ENCODE results near the gene DMD.
"Not testable (repeated sequence)": the region's sequence is repeated elsewhere in the genome, so short reads cannot be mapped to it uniquely, and the experiment has no call there.

Gene DMD

DNA sequence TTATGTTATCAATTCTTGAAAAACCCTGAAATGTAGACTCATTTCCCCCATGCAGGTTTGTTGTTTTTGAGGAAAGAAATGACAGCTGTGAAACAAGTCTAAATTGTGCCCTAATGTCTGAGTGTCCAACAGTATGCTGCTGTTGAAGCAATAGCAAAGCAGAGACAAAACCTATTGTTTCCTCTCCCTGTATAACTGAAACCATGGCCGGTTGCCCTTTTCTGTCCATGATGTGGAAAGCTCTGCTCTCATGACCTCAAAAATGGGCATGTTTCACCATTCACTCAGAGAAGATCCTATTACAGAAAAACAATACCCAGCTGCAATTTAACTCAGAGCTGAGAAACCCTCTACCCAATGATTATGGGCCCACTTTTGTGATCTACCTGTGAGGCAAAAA, 1826.9 kb downstream of the DMD start:
- Mint-ChIP-seq H3K4me1 (no peaks in the 10 kb centered on the region), H3K27ac (ENCODE audit: low read depth) (no peak overlapping the region), H3K9me3 (peaks cover 15% of the 10 kb centered on the region), H3K4me3 (no peak overlapping the region), H3K27me3 (no peaks in the 10 kb centered on the region), H3K36me3 (ENCODE audit: insufficient read depth) (no peaks in the 10 kb centered on the region)
- DNase-seq (ENCODE audit: low spot score in 2 of 2) (no peak), ATAC-seq (replicated peaks; ENCODE audit: extremely low read depth, poor library complexity, severe bottlenecking) (no peak)

DNA sequence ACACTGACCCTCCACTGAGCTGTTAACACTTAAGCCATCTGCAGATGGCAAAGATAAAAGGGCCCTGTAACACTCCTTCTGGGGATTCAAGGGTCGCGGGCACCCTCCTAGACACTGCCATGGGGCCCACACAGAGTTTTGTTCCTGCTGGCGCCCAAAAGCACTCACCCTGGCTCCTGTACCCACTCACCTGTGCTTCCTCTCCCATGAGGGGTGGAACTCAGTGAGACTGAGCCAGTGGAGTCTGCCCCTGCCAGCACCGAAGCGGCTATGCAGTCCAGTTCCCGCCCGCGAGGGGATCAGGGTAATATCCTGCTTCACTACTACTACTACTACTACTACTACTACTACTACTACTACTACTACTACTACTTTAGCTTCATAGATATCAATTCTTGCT, 1827.4 kb downstream of the DMD start:
- Mint-ChIP-seq H3K27me3 (no peaks in the 10 kb centered on the region), H3K27ac (ENCODE audit: low read depth) (no peak overlapping the region), H3K9me3 (peaks cover 17% of the 10 kb centered on the region), H3K4me3 (no peak overlapping the region), H3K4me1 (no peaks in the 10 kb centered on the region), H3K36me3 (ENCODE audit: insufficient read depth) (no peaks in the 10 kb centered on the region)
- ATAC-seq (replicated peaks; ENCODE audit: extremely low read depth, poor library complexity, severe bottlenecking) (no peak), DNase-seq (ENCODE audit: low spot score in 2 of 2) (no peak)

GRCh38 chrX:31378973-31379372, 1832.4 kb downstream of the DMD start:
- H3K27me3 Mint-ChIP-seq; H3K4me1 Mint-ChIP-seq; H3K36me3 Mint-ChIP-seq (ENCODE audit: insufficient read depth); DNase-seq (ENCODE audit: low spot score in 2 of 2); H3K27ac Mint-ChIP-seq (ENCODE audit: low read depth); ATAC-seq (replicated peaks; ENCODE audit: extremely low read depth, poor library complexity, severe bottlenecking); H3K4me3 Mint-ChIP-seq: not testable (repeated sequence)
- peaks cover 24% of the 10 kb centered on the region for H3K9me3 Mint-ChIP-seq

DNA sequence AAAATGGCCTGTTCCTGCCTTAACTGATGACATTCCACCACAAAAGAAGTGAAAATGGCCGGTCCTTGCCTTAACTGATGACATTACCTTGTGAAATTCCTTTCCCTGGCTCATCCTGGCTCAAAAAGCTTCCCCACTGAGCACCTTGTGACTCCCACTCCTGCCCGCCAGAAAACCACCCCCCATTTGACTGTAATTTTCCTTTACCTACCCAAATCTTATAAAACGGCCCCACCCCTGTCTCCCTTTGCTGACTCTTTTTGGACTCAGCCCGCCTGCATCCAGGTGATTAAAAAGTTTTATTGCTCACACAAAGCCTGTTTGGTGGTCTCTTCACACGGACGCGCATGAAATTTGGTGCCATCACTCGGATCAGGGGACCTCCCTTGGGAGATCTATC, 1833.5 kb downstream of the DMD start:
- not testable (repeated sequence) for DNase-seq (ENCODE audit: low spot score in 2 of 2); H3K4me1 Mint-ChIP-seq; H3K36me3 Mint-ChIP-seq (ENCODE audit: insufficient read depth); ATAC-seq (replicated peaks; ENCODE audit: extremely low read depth, poor library complexity, severe bottlenecking); H3K4me3 Mint-ChIP-seq; H3K27ac Mint-ChIP-seq (ENCODE audit: low read depth); H3K27me3 Mint-ChIP-seq
- H3K9me3 Mint-ChIP-seq, result peaks cover 24% of the 10 kb centered on the region

GRCh38 chrX:31376408-31377022, 1834.8 kb downstream of the DMD start:
- H3K4me3 Mint-ChIP-seq, result no peak overlapping the region
- H3K27me3 Mint-ChIP-seq, result no peaks in the 10 kb centered on the region
- H3K27ac Mint-ChIP-seq (ENCODE audit: low read depth), result no peak overlapping the region
- H3K9me3 Mint-ChIP-seq, result peaks cover 22% of the 10 kb centered on the region
- peaks cover 1% of the 10 kb centered on the region for H3K36me3 Mint-ChIP-seq (ENCODE audit: insufficient read depth)
- DNase-seq (ENCODE audit: low spot score in 2 of 2), result no peak
- H3K4me1 Mint-ChIP-seq, result no peaks in the 10 kb centered on the region
- ATAC-seq (replicated peaks; ENCODE audit: extremely low read depth, poor library complexity, severe bottlenecking), result no peak

DNA sequence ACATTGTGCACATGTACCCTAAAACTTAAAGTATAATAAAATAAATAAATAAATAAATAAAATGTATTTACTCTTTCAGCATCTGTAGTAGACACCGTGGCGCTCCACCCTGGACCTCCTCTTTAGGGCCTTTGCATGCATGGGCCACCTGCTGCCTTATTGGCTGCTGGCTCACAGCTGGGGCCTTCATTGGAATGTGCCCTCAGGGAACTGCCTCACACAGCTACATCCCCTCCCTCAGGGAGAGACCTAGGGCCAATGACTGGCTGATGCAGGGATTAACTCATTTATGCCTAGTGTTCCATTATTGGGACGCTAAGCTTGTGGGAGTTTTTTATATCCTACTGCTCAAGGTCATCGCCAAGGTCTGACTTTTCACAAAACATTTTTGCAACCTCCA, 1836.6 kb downstream of the DMD start:
- peaks cover 10% of the 10 kb centered on the region for H3K9me3 Mint-ChIP-seq
- no peak for ATAC-seq (replicated peaks; ENCODE audit: extremely low read depth, poor library complexity, severe bottlenecking)
- no peaks in the 10 kb centered on the region for H3K4me1 Mint-ChIP-seq
- DNase-seq (ENCODE audit: low spot score in 2 of 2), result no peak
- peaks cover 1% of the 10 kb centered on the region for H3K36me3 Mint-ChIP-seq (ENCODE audit: insufficient read depth)
- no peaks in the 10 kb centered on the region for H3K27me3 Mint-ChIP-seq
- H3K4me3 Mint-ChIP-seq, result no peak overlapping the region
- no peak overlapping the region for H3K27ac Mint-ChIP-seq (ENCODE audit: low read depth)

DNA sequence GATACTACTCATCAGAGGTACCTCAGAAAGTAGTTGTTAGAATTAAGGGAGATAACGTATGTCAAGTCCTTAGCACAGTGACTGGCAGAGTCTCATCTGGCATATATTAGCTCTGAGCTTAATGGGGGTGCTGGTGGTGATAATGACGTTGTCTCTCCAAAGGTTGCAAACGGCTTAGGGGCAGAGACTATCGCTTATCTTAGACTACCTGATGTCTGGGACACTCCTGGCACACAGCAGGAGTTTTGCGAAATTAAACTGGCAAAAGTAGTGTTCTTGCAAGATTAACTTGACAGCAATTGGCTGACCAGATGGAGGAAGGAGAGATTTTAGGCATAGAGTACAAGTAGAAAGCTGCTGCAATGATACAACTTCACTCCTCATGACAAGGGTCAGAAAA, 1839.4 kb downstream of the DMD start:
- DNase-seq (ENCODE audit: low spot score in 2 of 2), result no peak
- H3K4me3 Mint-ChIP-seq, result no peak overlapping the region
- H3K27ac Mint-ChIP-seq (ENCODE audit: low read depth), result no peak overlapping the region
- H3K4me1 Mint-ChIP-seq, result no peaks in the 10 kb centered on the region
- peaks cover 1% of the 10 kb centered on the region for H3K36me3 Mint-ChIP-seq (ENCODE audit: insufficient read depth)
- ATAC-seq (replicated peaks; ENCODE audit: extremely low read depth, poor library complexity, severe bottlenecking), result no peak
- H3K9me3 Mint-ChIP-seq, result no peaks in the 10 kb centered on the region
- H3K27me3 Mint-ChIP-seq, result no peaks in the 10 kb centered on the region

- DNase-seq (ENCODE audit: low spot score in 2 of 2), result no peak
- Mint-ChIP-seq H3K4me3 (no peak overlapping the region), H3K36me3 (ENCODE audit: insufficient read depth) (no peaks in the 10 kb centered on the region), H3K27ac (ENCODE audit: low read depth) (no peak overlapping the region), H3K27me3 (no peaks in the 10 kb centered on the region), H3K4me1 (no peaks in the 10 kb centered on the region), H3K9me3 (no peaks in the 10 kb centered on the region)
- no peak for ATAC-seq (replicated peaks; ENCODE audit: extremely low read depth, poor library complexity, severe bottlenecking)
These were observed 1843.5 kb downstream of the DMD start for GRCh38 chrX:31367816-31368215.

DNA sequence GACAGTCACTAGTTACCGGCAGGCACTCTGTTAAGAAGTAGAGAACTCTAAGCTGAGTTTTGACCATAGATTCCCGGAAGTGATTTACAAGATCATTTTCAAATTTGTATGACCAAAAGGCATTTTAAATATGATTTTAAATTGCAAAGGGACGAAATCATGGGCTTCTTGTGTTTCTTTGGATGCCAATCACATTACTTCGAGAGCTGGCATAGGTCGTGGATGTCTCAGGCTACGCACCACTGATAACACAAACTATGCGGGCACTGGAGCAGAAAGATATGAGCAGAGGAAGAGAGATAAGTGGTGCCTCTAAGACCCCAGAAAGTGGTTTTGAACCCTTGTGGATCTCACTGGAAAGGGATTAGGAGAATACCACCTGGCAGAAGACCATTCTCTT, 1845.3 kb downstream of the DMD start:
- H3K27me3 Mint-ChIP-seq, result no peaks in the 10 kb centered on the region
- no peaks in the 10 kb centered on the region for H3K36me3 Mint-ChIP-seq (ENCODE audit: insufficient read depth)
- H3K4me3 Mint-ChIP-seq, result no peak overlapping the region
- H3K4me1 Mint-ChIP-seq, result no peaks in the 10 kb centered on the region
- H3K9me3 Mint-ChIP-seq, result no peaks in the 10 kb centered on the region
- ATAC-seq (replicated peaks; ENCODE audit: extremely low read depth, poor library complexity, severe bottlenecking) (no peak), DNase-seq (ENCODE audit: low spot score in 2 of 2) (no peak)
- no peak overlapping the region for H3K27ac Mint-ChIP-seq (ENCODE audit: low read depth)

- Mint-ChIP-seq H3K27me3 (no peaks in the 10 kb centered on the region), H3K27ac (ENCODE audit: low read depth) (no peak overlapping the region), H3K36me3 (ENCODE audit: insufficient read depth) (no peaks in the 10 kb centered on the region), H3K4me3 (no peak overlapping the region), H3K9me3 (no peaks in the 10 kb centered on the region), H3K4me1 (no peaks in the 10 kb centered on the region)
- ATAC-seq (replicated peaks; ENCODE audit: extremely low read depth, poor library complexity, severe bottlenecking) (no peak), DNase-seq (ENCODE audit: low spot score in 2 of 2) (no peak)
These were observed 1854.8 kb downstream of the DMD start for GRCh38 chrX:31356275-31357212.

- Mint-ChIP-seq H3K36me3 (ENCODE audit: insufficient read depth) (no peaks in the 10 kb centered on the region), H3K4me3 (no peak overlapping the region), H3K27ac (ENCODE audit: low read depth) (no peak overlapping the region), H3K4me1 (no peaks in the 10 kb centered on the region), H3K9me3 (no peaks in the 10 kb centered on the region), H3K27me3 (no peaks in the 10 kb centered on the region)
- DNase-seq (ENCODE audit: low spot score in 2 of 2), result no peak
- no peak for ATAC-seq (replicated peaks; ENCODE audit: extremely low read depth, poor library complexity, severe bottlenecking)
These were observed 1856.0 kb downstream of the DMD start for GRCh38 chrX:31355206-31355955.

DNA sequence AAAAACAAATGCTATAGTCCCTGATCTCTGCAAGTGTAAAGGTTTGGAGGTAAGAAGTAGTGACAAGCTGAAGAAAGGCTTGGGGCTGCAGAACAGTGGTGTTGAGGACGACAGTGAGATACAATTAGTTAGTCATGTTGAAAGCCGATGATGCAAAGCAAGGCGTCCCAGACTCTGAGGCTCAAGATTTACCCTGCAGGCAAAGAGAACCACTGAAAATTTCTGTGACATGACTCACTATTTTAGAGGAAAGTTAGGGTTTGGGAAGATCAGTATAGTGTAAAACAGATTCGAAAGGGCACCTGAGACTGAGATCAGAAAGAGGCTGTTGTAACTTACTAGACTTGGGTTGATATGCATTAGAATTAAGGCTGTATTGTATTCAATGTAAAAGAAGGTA, 1858.3 kb downstream of the DMD start:
- DNase-seq (ENCODE audit: low spot score in 2 of 2) (no peak), ATAC-seq (replicated peaks; ENCODE audit: extremely low read depth, poor library complexity, severe bottlenecking) (no peak)
- Mint-ChIP-seq H3K4me3 (no peak overlapping the region), H3K4me1 (no peaks in the 10 kb centered on the region), H3K27me3 (no peaks in the 10 kb centered on the region), H3K36me3 (ENCODE audit: insufficient read depth) (no peaks in the 10 kb centered on the region), H3K9me3 (no peaks in the 10 kb centered on the region), H3K27ac (ENCODE audit: low read depth) (no peak overlapping the region)

DNA sequence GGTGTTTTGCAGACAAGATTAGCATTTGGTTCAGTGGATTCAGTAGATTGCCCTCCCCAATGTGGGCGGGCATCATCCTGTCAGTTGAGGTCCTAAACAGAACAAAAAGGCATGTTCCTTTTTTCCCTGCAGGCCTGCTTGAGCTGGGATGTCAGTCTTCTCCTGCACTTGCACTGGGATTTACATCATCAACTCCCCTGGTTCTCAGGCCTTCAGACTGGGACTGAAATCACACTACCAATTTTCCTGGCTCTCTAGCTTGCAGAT, 1860.6 kb downstream of the DMD start:
- no peaks in the 10 kb centered on the region for H3K27me3 Mint-ChIP-seq
- no peaks in the 10 kb centered on the region for H3K9me3 Mint-ChIP-seq
- no peaks in the 10 kb centered on the region for H3K36me3 Mint-ChIP-seq (ENCODE audit: insufficient read depth)
- ATAC-seq (replicated peaks; ENCODE audit: extremely low read depth, poor library complexity, severe bottlenecking) (no peak), DNase-seq (ENCODE audit: low spot score in 2 of 2) (no peak)
- no peak overlapping the region for H3K27ac Mint-ChIP-seq (ENCODE audit: low read depth)
- H3K4me3 Mint-ChIP-seq, result no peak overlapping the region
- no peaks in the 10 kb centered on the region for H3K4me1 Mint-ChIP-seq

All from central memory CD8-positive, alpha-beta T cell (primary cell).